Vagina (tissue), 2 donors: ENCODE measurements around the gene VSIR.

Experiments used
- CTCF ChIP-seq, 3 experiments: fragments of 450-650 bp in 2 of 3; fragments of 200-600 bp in 1 of 3; sonication (generic) in 1 of 3; IDR thresholded peaks; one replicate each; pipeline ENCODE4 v1.5.1; 2017 to 2019; ENCODE audit warnings: antibody characterized with exemption in 3 of 3, mild to moderate bottlenecking in 2 of 3, moderate library complexity in 2 of 3
- POLR2A ChIP-seq, 2 donors: fragments of 450-650 bp; IDR thresholded peaks; one replicate each; pipeline ENCODE4 v1.6.1; 2017; ENCODE audit warnings: antibody characterized with exemption in 2 of 2, mild to moderate bottlenecking in 2 of 2, moderate library complexity in 2 of 2

DNA sequence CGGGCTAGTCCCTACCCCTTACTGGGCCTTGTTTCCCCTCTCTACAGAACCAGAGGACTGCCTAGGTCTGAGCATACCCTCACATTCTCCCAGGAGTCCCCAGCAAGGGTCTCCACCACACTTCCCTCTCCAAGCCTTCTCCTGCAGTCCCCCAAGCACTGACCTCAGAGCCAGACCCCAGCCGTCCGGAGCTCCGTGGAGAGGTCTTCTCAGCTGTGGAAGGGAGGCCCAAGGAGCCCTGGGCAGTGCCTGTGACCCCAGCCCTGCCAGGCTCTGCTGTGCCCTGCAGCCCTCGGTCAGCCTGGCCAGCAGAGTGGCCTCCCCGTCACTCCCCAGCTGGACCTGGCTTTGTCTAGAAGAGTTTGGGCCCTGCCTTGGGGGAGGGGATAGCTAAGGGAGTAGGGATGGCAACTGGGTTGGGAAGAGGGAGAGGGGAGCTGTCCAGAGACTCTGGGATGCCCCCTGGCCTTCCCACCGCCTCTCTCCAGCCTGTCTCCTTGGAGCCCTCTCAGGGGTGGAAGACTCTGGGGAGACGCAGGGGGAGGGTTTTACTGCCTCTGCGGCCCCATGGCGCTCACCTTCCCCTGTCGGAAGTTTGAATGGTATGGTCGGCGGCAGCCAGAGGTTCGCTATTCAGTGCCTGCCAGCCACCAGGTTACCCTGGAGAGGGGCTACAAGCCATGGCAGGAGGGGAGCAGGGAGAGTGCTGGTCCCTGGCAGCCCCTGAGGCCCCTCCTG lies 53.7 kb downstream of the VSIR start, which contains the start of gene C10orf105:
- no peak for TF ChIP-seq CTCF (IDR thresholded peaks at IDR 0.05)
- TF ChIP-seq POLR2A (IDR thresholded peaks at IDR 0.05) = no peak
